Lower lobe of right lung (tissue), 2 donors: ENCODE measurements around the gene RXRG. TPM values are rescaled to one million over a fixed set of nuclear protein-coding genes. Genes with fewer than 3 reads are reported as not detected.

ENCODE experiments used
- ATAC-seq, 2 donors: fragments of 200-7000 bp; cut with Tn5 transposase; one replicate each; pipeline ENCODE4 v1.9.1; 2020 to 2022; ENCODE audit warnings: mild to moderate bottlenecking in 2 of 2, moderate library complexity in 2 of 2
- DNase-seq: peaks from one replicate; pipeline ENCODE4 v3.0.0-alpha.2; 2020
- H3K27ac ChIP-seq: fragments of 200-600 bp; one replicate; pipeline ENCODE4 v1.8.0; 2022
- H3K27me3 ChIP-seq: fragments of 200-600 bp; one replicate; pipeline ENCODE4 v1.8.0; 2022; ENCODE audit warnings: low read depth
- H3K36me3 ChIP-seq: fragments of 200-600 bp; one replicate; pipeline ENCODE4 v1.8.0; 2022; ENCODE audit warnings: mild to moderate bottlenecking
- H3K4me1 ChIP-seq: fragments of 200-600 bp; one replicate; pipeline ENCODE4 v1.8.0; 2022
- H3K4me3 ChIP-seq: fragments of 200-600 bp; one replicate; pipeline ENCODE4 v1.8.0; 2022; ENCODE audit warnings: mild to moderate bottlenecking
- H3K9me3 ChIP-seq: fragments of 200-600 bp; one replicate; pipeline ENCODE4 v1.8.0; 2022
- CTCF ChIP-seq: fragments of 200-600 bp; IDR thresholded peaks from one replicate; pipeline ENCODE4 v1.8.0; 2022; ENCODE audit warnings: antibody characterized with exemption, mild to moderate bottlenecking
- intact Hi-C: fragments of 100-400 bp; cut with DNase I; formaldehyde crosslinking; loops from one replicate; pipeline ENCODE4 v1.11.0; 2022
- total RNA-seq: library from RNA; stranded (reverse); fragmentation: NEBNext Ultra II Directional; extraction: Animal tissue kit (Norgen Biotek cat#: 25700); gene quantifications from one replicate; pipeline ENCODE4 v1.2.1, GENCODE V29; 2021
- donor health status: DM: no; HTN: yes; CAD: no; lungs with severe emphysema.

RXRG gene
- total RNA-seq, 1 donor from 2014 or later, result 8.4 TPM

GRCh38 chr1:165383067-165383466 lies 61.9 kb downstream of the RXRG start:
- DNase-seq, result no peak
- no peak overlapping the region for H3K4me3 ChIP-seq
- H3K27ac ChIP-seq, result no peak overlapping the region
- intact Hi-C loops, result no loop called here
- H3K27me3 ChIP-seq, result peaks cover 7% of the 10 kb centered on the region
- no peaks in the 10 kb centered on the region for H3K9me3 ChIP-seq
- H3K36me3 ChIP-seq, result no peaks in the 10 kb centered on the region
- ATAC-seq, result peak; percentile 35 to 51
- peaks cover 5% of the 10 kb centered on the region for H3K4me1 ChIP-seq
- no peak for TF ChIP-seq CTCF

- H3K4me1 ChIP-seq, result peaks cover 5% of the 10 kb centered on the region
- DNase-seq (no peak), ATAC-seq (no peak)
- intact Hi-C loops, result no loop called here
- no peaks in the 10 kb centered on the region for H3K36me3 ChIP-seq
- no peak overlapping the region for H3K4me3 ChIP-seq
- no peak overlapping the region for H3K27ac ChIP-seq
- H3K27me3 ChIP-seq, result peaks cover 7% of the 10 kb centered on the region
- no peak for TF ChIP-seq CTCF
- no peaks in the 10 kb centered on the region for H3K9me3 ChIP-seq
Measured at GRCh38 chr1:165381745-165382505, 63.0 kb downstream of the RXRG start.

- Histone ChIP-seq H3K9me3 (no peaks in the 10 kb centered on the region), H3K27ac (peak overlapping the region; percentile 82), H3K27me3 (peaks cover 15% of the 10 kb centered on the region), H3K36me3 (no peaks in the 10 kb centered on the region), H3K4me1 (peaks cover 17% of the 10 kb centered on the region), H3K4me3 (peak overlapping the region; percentile 53)
- ATAC-seq, result no peak
- TF ChIP-seq CTCF, result no peak
- no peak for DNase-seq
- intact Hi-C loops, result no loop called here
Measured at GRCh38 chr1:165376811-165377311, 68.1 kb downstream of the RXRG start.

DNA sequence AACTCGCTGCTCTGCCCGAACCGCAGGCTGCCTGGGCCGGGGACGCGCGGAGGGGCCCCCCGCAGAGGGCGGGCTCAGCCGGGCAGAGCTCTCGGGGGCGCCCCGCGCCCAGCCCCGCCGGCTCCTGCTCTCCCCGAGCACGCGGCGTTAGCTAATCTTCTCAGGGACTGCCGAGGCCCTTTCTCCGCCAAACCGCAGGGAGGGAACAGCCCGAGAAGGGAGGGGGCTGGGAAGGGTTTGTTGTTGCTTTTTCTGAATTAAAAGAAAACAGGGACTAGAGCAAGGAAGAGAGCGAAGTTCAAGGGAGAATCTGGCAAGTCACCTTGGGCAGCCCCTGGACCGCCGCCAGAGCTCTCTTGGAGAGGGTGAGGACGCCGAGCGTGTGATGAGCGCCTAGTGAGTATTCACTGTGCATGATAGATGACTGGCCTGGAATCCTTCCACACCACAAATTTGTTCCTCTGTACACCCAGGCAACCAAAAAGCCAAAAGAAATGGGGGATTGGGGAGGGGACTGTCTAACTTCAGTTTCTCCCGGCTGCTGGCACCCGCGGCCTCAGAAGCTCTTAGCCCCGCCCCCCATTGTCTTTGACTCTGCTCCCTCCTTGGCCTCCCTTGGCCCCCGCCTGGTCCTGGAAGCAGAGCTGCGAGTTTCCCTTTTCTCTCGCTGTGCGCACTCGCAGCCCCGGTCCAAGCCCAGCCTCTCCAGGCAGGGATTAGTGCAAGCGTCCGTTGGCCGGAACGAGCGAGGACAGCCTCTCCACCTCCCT lies 68.7 kb downstream of the RXRG start:
- Histone ChIP-seq H3K4me3 (peak overlapping the region; percentile 53), H3K4me1 (peaks cover 17% of the 10 kb centered on the region), H3K27ac (peak overlapping the region; percentile 82), H3K9me3 (no peaks in the 10 kb centered on the region), H3K36me3 (no peaks in the 10 kb centered on the region), H3K27me3 (peaks cover 15% of the 10 kb centered on the region)
- intact Hi-C loops, result no loop called here
- peak; percentile 84 to 91 for ATAC-seq
- TF ChIP-seq CTCF, result no peak
- peak; percentile 70 for DNase-seq

- Histone ChIP-seq H3K27ac (peak overlapping the region; percentile 82), H3K4me1 (peaks cover 17% of the 10 kb centered on the region), H3K27me3 (peaks cover 15% of the 10 kb centered on the region), H3K36me3 (no peaks in the 10 kb centered on the region), H3K9me3 (no peaks in the 10 kb centered on the region), H3K4me3 (peak overlapping the region; percentile 53)
- TF ChIP-seq CTCF, result no peak
- intact Hi-C loops, result no loop called here
- DNase-seq (no peak), ATAC-seq (no peak)
Measured at GRCh38 chr1:165375623-165376022, 69.3 kb downstream of the RXRG start.
